Ovary (tissue), 9 donors: ENCODE data around the gene PGF. TPM values are rescaled to one million over a fixed set of nuclear protein-coding genes. Genes with fewer than 3 reads are reported as not detected.

Experiments
- DNase-seq, 5 donors: peaks; one replicate each; pipeline ENCODE4 v3.0.0-alpha.2; 2019 to 2020
- H3K27ac ChIP-seq, 2 donors: fragments of 200-600 bp; one replicate each; pipeline versions ENCODE4 v1.5.1 to v1.8.0; 2019 to 2022
- H3K27me3 ChIP-seq: fragments of 200-600 bp; one replicate; pipeline ENCODE4 v1.8.0; 2022
- H3K36me3 ChIP-seq: fragments of 200-600 bp; sonication (generic); one replicate; pipeline ENCODE4 v1.5.1; 2019
- H3K4me1 ChIP-seq: one replicate; pipeline ENCODE4 v1.8.1; 2013; ENCODE audit warnings: mild to moderate bottlenecking, moderate library complexity; ENCODE audit not compliant: insufficient read depth
- H3K4me3 ChIP-seq: fragments of 200-600 bp; sonication (generic); one replicate; pipeline ENCODE4 v1.5.1; 2017
- H3K9me3 ChIP-seq, 2 donors: fragments of 200-600 bp in 1 of 2; sonication (generic) in 1 of 2; one replicate each; pipeline versions ENCODE4 v1.5.1 to v1.8.1; 2013 to 2019; ENCODE audit warnings: mild to moderate bottlenecking in 1 of 2, moderate library complexity in 1 of 2
- EP300 ChIP-seq: sonication (generic); formaldehyde crosslinking; IDR thresholded peaks from one replicate; pipeline ENCODE4 v1.6.1; 2017; ENCODE audit warnings: antibody characterized with exemption
- POLR2A ChIP-seq: fragments of 450-650 bp; IDR thresholded peaks from one replicate; pipeline ENCODE4 v1.6.1; 2017; ENCODE audit warnings: antibody characterized with exemption, mild to moderate bottlenecking, moderate library complexity
- WGBS, 3 donors: extraction: QIAGEN DNeasy Blood & Tissue Kit in 1 of 3; methylation state at CpG; one replicate each; pipeline versions ENCODE4 v1.1.5 to v1.1.7; 2013 to 2017; 5-methylcytosine and 5-hydroxymethylcytosine counted together
- intact Hi-C, 4 donors: fragments of 100-400 bp; cut with DNase I; formaldehyde crosslinking; loops; one replicate each; pipeline versions ENCODE4 v1.11.0 to v1.15.1; 2022 to 2023
- polyA plus RNA-seq, 2 donors: library from polyadenylated mRNA; stranded (reverse); fragments of 200-250 nt in 1 of 2; fragments of 350-450 nt in 1 of 2; fragmentation: Illumina TruSeq in 1 of 2; extraction: RNeasy Lipid Tissue Mini Kit (QIAGEN cat#74804) in 1 of 2; gene quantifications; one replicate each; pipeline ENCODE4 v1.2.3, GENCODE V29; 2013 to 2014
- total RNA-seq, 7 donors: library from RNA; depleted of rRNA in 2 of 7; stranded (reverse); fragments of >200 nt in 2 of 7; fragmentation: NEBNext Ultra II Directional in 3 of 7; extraction: Animal tissue kit (Norgen Biotek cat#: 25700) in 3 of 7; gene quantifications; one replicate each; pipeline versions ENCODE4 v1.1.0 to v1.2.4, GENCODE V29; 2016 to 2023
- TF ChIP-seq, protein P1 (sequence below), 3 donors: fragments of 450-650 bp in 2 of 3; fragments of 200-600 bp in 1 of 3; IDR thresholded peaks; one replicate each; pipeline versions ENCODE4 v1.5.1 to v1.8.0; 2016 to 2022; ENCODE audit warnings: antibody characterized with exemption in 3 of 3, mild to moderate bottlenecking in 1 of 3
- donor health status: DM: no; HTN: no; CAD: no; lungs with moderate emphysema.
- donor health status: DM: no; HTN: no; CAD: no.
- donor health status: Bipolar disorder and iron deficiency.
- donor health status: DM: yes; HTN: yes; CAD: no.
- donor health status: DM: no; HTN: no; CAD: no.
- donor health status: DM: yes; HTN: yes; CAD: no.

Gene PGF
- total and polyA plus RNA-seq, 9 donors: 1.8 to 14.0 (median 4.2) TPM; not detected in 1

DNA sequence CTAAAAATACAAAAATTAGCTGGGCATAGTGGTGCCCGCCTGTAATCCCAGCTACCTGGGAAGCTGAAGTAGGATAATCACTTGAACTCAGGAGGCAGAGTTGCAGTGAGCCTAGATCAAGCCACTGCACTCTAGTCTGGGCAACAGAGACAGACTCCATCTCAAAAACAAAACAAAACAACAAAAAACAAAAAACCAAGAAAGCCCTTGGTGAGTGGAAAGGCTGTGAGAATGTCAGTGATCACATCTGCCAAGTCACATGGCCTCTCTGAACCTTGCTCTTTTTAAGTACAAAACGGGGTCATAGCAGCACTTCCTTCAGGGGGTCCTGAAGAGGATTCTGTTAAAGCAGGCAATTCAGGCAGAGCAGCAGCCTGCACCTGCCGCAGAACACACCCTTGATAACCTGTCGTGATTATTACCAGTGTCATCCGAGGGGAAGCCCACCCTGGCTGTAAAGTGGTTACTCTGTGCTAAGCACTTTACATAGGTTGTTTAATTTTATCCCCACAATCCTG lies 41.9 kb downstream of the PGF start:
- no peak overlapping the region for H3K27ac ChIP-seq
- no peaks in the 10 kb centered on the region for H3K36me3 ChIP-seq
- peaks cover 4% of the 10 kb centered on the region for H3K4me1 ChIP-seq
- no peak for DNase-seq
- no peaks in the 10 kb centered on the region for H3K9me3 ChIP-seq
- 62 to 73% (median 64%) methylated on average over 5 of the region's 5 CpGs for WGBS, 3 donors
- no peak for TF ChIP-seq POLR2A
- TF ChIP-seq, protein P1, sequence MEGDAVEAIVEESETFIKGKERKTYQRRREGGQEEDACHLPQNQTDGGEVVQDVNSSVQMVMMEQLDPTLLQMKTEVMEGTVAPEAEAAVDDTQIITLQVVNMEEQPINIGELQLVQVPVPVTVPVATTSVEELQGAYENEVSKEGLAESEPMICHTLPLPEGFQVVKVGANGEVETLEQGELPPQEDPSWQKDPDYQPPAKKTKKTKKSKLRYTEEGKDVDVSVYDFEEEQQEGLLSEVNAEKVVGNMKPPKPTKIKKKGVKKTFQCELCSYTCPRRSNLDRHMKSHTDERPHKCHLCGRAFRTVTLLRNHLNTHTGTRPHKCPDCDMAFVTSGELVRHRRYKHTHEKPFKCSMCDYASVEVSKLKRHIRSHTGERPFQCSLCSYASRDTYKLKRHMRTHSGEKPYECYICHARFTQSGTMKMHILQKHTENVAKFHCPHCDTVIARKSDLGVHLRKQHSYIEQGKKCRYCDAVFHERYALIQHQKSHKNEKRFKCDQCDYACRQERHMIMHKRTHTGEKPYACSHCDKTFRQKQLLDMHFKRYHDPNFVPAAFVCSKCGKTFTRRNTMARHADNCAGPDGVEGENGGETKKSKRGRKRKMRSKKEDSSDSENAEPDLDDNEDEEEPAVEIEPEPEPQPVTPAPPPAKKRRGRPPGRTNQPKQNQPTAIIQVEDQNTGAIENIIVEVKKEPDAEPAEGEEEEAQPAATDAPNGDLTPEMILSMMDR (IDR thresholded peaks at IDR 0.05): no peak
- no peak for TF ChIP-seq EP300
- no peak overlapping the region for H3K4me3 ChIP-seq
- intact Hi-C loops: loop anchor here (5.0 to 10.0 kb wide), 2 partner anchors 171 to 174 kb away; no protein-coding TSS in a partner anchor
- no peaks in the 10 kb centered on the region for H3K27me3 ChIP-seq

DNA sequence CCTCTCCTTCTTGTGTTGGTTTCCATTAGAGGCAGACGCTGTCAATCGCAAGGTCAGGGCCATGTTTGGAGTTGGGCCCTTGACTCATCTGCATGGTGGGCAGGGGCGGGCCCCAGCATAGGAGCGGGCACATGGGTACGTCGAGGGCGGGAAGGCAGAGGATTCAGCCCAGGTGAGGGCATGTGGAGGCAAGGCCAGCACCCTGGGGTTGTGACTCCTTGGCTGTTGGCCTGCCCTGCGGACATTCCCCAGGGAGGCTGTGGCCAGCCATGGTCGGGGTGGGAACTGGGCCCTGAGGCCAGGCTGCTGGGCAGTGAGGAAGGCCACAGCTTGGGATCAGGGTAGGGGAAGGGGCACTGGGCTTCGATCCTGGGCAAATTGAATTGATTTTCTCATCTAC lies 42.6 kb downstream of the PGF start:
- no peak overlapping the region for H3K27ac ChIP-seq
- DNase-seq: no peak
- H3K4me1 ChIP-seq: peaks cover 1% of the 10 kb centered on the region
- no peak overlapping the region for H3K4me3 ChIP-seq
- WGBS, 3 donors: 85 to 92% (median 90%) methylated on average over 10 of the region's 10 CpGs
- no peak for TF ChIP-seq POLR2A
- no peak for TF ChIP-seq EP300
- TF ChIP-seq, protein P1 (IDR thresholded peaks at IDR 0.05): no peak
- no peaks in the 10 kb centered on the region for H3K27me3 ChIP-seq
- no peaks in the 10 kb centered on the region for H3K36me3 ChIP-seq
- H3K9me3 ChIP-seq: no peaks in the 10 kb centered on the region
- intact Hi-C loops: loop anchor here (5.0 to 10.0 kb wide), 2 partner anchors 172 to 174 kb away; no protein-coding TSS in a partner anchor

DNA sequence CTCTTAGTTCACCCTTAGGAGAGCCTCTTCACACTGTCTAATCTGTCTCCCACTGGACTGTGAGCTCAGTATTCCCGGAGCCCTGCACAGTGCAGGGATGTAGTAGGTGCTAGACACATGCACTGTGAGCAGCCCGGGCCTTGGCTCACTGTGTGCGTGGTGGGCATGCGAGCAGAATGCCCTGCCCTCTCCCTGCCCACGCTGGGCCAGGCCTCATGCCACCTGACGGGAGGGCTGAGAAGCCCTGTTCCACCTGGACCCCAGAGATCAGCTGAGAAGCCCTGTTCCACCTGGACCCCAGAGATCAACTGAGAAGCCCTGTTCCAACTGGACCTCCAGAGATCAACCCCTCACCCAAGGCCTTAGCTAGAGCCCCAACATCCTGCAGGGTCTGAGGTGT lies 43.3 kb downstream of the PGF start:
- no peaks in the 10 kb centered on the region for H3K4me1 ChIP-seq
- WGBS, 3 donors: 89 to 96% (median 90%) methylated on average over 6 of the region's 6 CpGs
- no peaks in the 10 kb centered on the region for H3K9me3 ChIP-seq
- H3K4me3 ChIP-seq: no peak overlapping the region
- no peaks in the 10 kb centered on the region for H3K27me3 ChIP-seq
- DNase-seq: no peak
- H3K36me3 ChIP-seq: no peaks in the 10 kb centered on the region
- intact Hi-C loops: loop anchor here (5.0 to 10.0 kb wide), 2 partner anchors 173 to 175 kb away; no protein-coding TSS in a partner anchor
- TF ChIP-seq, protein P1 (IDR thresholded peaks at IDR 0.05): no peak
- TF ChIP-seq POLR2A (no peak), EP300 (no peak)
- H3K27ac ChIP-seq: no peak overlapping the region

DNA sequence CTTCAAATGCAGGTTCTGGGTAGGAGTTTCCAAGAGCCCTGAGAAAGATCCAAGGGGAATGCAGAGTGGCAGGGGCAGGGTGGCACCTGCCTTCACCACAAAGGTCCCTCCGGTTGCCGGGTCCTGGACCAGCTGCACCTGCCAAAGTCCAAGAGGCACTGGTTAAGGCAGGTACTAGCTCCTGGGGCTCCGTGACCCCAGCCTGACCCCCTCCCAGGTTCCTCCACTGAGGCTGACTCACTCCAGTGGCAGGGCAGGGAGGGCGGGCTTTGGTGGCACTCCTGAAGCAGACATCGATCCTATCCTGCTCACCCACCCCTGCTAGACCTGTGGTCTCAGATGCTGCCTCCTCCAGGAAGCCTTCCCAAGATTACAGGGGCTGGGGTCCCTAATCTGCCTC lies 43.7 kb downstream of the PGF start:
- DNase-seq: no peak
- H3K27me3 ChIP-seq: no peaks in the 10 kb centered on the region
- intact Hi-C loops: loop anchor here (5.0 to 10.0 kb wide), 2 partner anchors 173 to 176 kb away; no protein-coding TSS in a partner anchor
- no peaks in the 10 kb centered on the region for H3K9me3 ChIP-seq
- 89 to 100% (median 89%) methylated on average over 5 of the region's 5 CpGs for WGBS, 3 donors
- H3K27ac ChIP-seq: no peak overlapping the region
- no peak overlapping the region for H3K4me3 ChIP-seq
- no peaks in the 10 kb centered on the region for H3K36me3 ChIP-seq
- TF ChIP-seq, protein P1 (IDR thresholded peaks at IDR 0.05): no peak
- TF ChIP-seq POLR2A (no peak), EP300 (no peak)
- H3K4me1 ChIP-seq: no peaks in the 10 kb centered on the region
